BJ (cell line): Measurements from ENCODE around the gene NEAT1. TPM values are rescaled to one million over a fixed set of nuclear protein-coding genes. Genes with fewer than 3 reads are reported as not detected.

Experiments
- CTCF ChIA-PET: fragments of 350-600 bp; formaldehyde crosslinking; extraction: SDS; loops from one replicate; lab custom pipeline; 2021; ENCODE audit warnings: antibody characterized with exemption, inconsistent platforms; lab: Yijun Ruan, JAX
- POLR2A ChIA-PET: fragments of 300-600 bp; sonication (Branson Sonifier 250); formaldehyde crosslinking; extraction: SDS; loops from one replicate; lab custom pipeline; 2021; ENCODE audit warnings: antibody characterized with exemption; lab: Charles Lee
- DNase-seq: peaks from one replicate; pipeline ENCODE4 v3.0.0-alpha.2; 2011; ENCODE audit warnings: low read depth
- H3K27me3 ChIP-seq: 2 replicates; pipeline ENCODE4 v1.6.0; 2011; ENCODE audit warnings: low read length; ENCODE audit not compliant: control insufficient read depth, insufficient read depth
- H3K36me3 ChIP-seq: 2 replicates; pipeline ENCODE4 v1.5.1; 2011; ENCODE audit warnings: low read length; ENCODE audit not compliant: control insufficient read depth, insufficient read depth
- H3K4me3 ChIP-seq: 2 replicates; pipeline ENCODE4 v1.5.1; 2011; ENCODE audit warnings: low read depth, mild to moderate bottlenecking, control low read depth, low read length
- polyA plus RNA-seq: library from polyadenylated mRNA; depleted of rRNA; stranded (reverse); fragments of >200 nt; gene quantifications from 2 replicates; pipeline ENCODE4 v1.2.3, GENCODE V29; 2011
- TF ChIP-seq, protein P1 (sequence below): IDR thresholded peaks from 2 replicates; pipeline ENCODE4 v1.5.1; 2011; ENCODE audit warnings: low read depth, mild to moderate bottlenecking, control low read depth, inconsistent platforms, low read length, moderate library complexity; ENCODE audit not compliant: insufficient read depth

Gene NEAT1
- polyA plus RNA-seq, 1 experiment = 59.2 TPM

GRCh38 chr11:65474864-65475263 is 52.3 kb downstream of the NEAT1 start:
- Histone ChIP-seq H3K36me3 (no peaks in the 10 kb centered on the region), H3K4me3 (no peak overlapping the region), H3K27me3 (no peaks in the 10 kb centered on the region)
- CTCF ChIA-PET = interaction anchor here (5.6 to 5.8 kb wide), 2 partner anchors 16 to 23 kb away, joined by 55 to 62 read pairs; partner anchors contain the start of gene MALAT1
- TF ChIP-seq, protein P1, sequence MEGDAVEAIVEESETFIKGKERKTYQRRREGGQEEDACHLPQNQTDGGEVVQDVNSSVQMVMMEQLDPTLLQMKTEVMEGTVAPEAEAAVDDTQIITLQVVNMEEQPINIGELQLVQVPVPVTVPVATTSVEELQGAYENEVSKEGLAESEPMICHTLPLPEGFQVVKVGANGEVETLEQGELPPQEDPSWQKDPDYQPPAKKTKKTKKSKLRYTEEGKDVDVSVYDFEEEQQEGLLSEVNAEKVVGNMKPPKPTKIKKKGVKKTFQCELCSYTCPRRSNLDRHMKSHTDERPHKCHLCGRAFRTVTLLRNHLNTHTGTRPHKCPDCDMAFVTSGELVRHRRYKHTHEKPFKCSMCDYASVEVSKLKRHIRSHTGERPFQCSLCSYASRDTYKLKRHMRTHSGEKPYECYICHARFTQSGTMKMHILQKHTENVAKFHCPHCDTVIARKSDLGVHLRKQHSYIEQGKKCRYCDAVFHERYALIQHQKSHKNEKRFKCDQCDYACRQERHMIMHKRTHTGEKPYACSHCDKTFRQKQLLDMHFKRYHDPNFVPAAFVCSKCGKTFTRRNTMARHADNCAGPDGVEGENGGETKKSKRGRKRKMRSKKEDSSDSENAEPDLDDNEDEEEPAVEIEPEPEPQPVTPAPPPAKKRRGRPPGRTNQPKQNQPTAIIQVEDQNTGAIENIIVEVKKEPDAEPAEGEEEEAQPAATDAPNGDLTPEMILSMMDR = no peak
- POLR2A ChIA-PET = no interaction called here
- no peak for DNase-seq

- no peaks in the 10 kb centered on the region for H3K27me3 ChIP-seq
- H3K36me3 ChIP-seq = no peaks in the 10 kb centered on the region
- peak overlapping the region; percentile 79 for H3K4me3 ChIP-seq
- POLR2A ChIA-PET = interaction anchor here (0.5 to 5.1 kb wide), 6 partner anchors 22 to 185 kb away, joined by 3 to 137 read pairs (median 8); partner anchors contain the start of genes MALAT1 and NEAT1
- DNase-seq = no peak
- TF ChIP-seq, protein P1 = no peak
- CTCF ChIA-PET = interaction anchor here (1.3 to 5.8 kb wide), 5 partner anchors 14 to 59 kb away, joined by 3 to 62 read pairs (median 23); partner anchors contain the start of gene MALAT1
Measured at GRCh38 chr11:65476632-65477148, 54.1 kb downstream of the NEAT1 start.

DNA sequence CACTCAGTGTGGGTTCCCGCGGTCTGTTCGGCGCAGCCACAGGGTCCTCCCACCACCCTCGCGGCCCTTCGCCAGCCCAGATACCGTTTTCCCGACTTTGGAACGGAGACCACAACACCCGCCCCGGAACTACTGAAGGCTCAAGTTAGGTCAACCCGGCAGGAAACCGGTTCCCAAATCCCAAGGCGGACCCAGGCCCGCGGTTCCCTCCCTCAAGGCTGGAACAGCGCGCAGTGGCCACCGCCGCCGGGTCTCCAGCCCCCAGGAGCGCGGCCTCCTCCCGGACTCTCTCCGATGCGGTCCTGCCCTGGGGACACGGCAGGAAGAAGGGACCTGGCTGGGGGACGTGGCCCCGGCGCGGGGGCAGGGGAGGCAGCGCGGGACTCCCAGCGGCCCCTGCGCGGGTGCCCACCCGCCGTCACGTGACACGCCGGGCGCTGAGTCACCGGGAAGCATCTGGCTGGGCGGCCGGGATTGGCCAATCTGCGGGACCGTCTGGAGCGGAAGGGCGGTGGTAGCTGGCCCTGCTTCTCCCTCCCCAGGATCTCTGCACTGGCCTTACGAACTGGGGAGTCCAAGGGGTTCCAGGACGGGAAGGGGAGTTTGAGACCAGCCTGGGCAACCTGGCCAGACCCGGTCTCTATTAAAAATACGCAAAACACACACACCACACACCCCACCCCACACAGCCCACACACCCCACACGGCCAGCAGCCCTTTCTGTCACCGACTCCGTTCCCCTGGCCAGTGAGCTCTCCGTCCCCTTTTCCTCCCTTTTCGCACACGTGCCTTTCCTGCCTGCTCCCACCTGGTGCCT is 54.8 kb downstream of the NEAT1 start:
- TF ChIP-seq, protein P1 = no peak

DNA sequence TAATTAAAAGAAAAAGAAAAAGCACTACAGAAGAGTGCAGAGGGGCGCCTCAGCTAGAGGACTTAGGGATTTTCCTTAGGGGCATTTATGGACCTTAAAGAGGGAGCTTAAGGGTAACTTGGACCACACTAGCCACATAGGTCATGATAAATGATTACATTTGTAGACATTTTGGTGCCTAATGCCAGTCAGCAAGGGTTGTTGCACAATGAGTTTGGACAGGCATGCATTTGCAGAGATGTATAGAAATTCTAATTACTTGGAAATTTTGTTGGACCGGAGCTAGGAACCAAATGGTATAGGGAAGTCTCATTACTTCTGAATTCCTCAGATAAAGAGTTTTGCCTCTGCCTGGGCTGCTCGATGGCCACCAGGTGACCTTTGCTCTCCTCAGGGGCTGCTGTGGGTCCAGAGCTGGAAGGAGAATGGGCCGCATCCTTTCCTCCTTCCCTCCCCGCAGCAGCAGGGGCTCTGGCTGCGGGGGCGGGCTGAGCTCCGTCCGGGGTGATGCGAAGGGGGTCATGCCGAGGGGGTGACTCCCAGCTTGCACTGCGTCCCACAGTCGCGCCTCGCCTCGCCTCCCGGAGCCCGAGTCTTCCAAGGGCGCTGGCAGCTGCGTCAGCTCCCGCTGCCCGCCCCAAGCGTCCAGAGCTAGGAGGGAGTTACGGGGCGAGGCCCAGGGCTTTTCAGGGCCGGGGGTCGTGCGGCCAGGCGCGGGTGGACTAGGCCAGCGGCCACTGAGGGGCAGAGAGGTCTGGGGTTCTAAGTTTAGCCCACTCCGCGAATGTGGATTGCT is 56.0 kb downstream of the NEAT1 start:
- Histone ChIP-seq H3K36me3 (no peaks in the 10 kb centered on the region), H3K27me3 (no peaks in the 10 kb centered on the region), H3K4me3 (peak overlapping the region; percentile 16)
- TF ChIP-seq, protein P1 = no peak
- POLR2A ChIA-PET = interaction anchor here (1.0 to 5.1 kb wide), 13 partner anchors 9 to 58 kb away, joined by 3 to 137 read pairs (median 8); partner anchors contain the start of genes MALAT1 and NEAT1
- no peak for DNase-seq
- CTCF ChIA-PET = interaction anchor here (1.2 to 5.8 kb wide), 11 partner anchors 9 to 61 kb away, joined by 3 to 62 read pairs (median 8); partner anchors contain the start of gene MALAT1

More for the DNA sequence above, 54.8 kb downstream of the NEAT1 start:
- no peak for DNase-seq
- CTCF ChIA-PET = interaction anchor here (1.3 to 5.8 kb wide), 6 partner anchors 13 to 60 kb away, joined by 3 to 62 read pairs (median 17); partner anchors contain the start of gene MALAT1
- Histone ChIP-seq H3K27me3 (no peaks in the 10 kb centered on the region), H3K36me3 (no peaks in the 10 kb centered on the region), H3K4me3 (peak overlapping the region; percentile 79)
- POLR2A ChIA-PET = interaction anchor here (0.5 to 5.1 kb wide), 16 partner anchors 10 to 412 kb away, joined by 3 to 137 read pairs (median 7); partner anchors contain the start of genes MALAT1 and NEAT1
